ENCODE results near the gene SORBS2.

The SORBS2 gene

GRCh38 chr4:185846505-185847150 is 34.6 kb upstream of the SORBS2 start:
- TF ChIP-seq, protein P1, sequence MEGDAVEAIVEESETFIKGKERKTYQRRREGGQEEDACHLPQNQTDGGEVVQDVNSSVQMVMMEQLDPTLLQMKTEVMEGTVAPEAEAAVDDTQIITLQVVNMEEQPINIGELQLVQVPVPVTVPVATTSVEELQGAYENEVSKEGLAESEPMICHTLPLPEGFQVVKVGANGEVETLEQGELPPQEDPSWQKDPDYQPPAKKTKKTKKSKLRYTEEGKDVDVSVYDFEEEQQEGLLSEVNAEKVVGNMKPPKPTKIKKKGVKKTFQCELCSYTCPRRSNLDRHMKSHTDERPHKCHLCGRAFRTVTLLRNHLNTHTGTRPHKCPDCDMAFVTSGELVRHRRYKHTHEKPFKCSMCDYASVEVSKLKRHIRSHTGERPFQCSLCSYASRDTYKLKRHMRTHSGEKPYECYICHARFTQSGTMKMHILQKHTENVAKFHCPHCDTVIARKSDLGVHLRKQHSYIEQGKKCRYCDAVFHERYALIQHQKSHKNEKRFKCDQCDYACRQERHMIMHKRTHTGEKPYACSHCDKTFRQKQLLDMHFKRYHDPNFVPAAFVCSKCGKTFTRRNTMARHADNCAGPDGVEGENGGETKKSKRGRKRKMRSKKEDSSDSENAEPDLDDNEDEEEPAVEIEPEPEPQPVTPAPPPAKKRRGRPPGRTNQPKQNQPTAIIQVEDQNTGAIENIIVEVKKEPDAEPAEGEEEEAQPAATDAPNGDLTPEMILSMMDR (IDR thresholded peaks at IDR 0.05; ENCODE audit: low read depth, low read length, missing control alignments): no peak
- no peak overlapping the region for H3K4me3 ChIP-seq (ENCODE audit: low read depth, low read length)
- DNase-seq (ENCODE audit: low read depth): no peak

- TF ChIP-seq, protein P1 (IDR thresholded peaks at IDR 0.05; ENCODE audit: low read depth, low read length, missing control alignments): no peak
- no peak overlapping the region for H3K4me3 ChIP-seq (ENCODE audit: low read depth, low read length)
- DNase-seq (ENCODE audit: low read depth): no peak
Measured at GRCh38 chr4:185845966-185846365, 34.0 kb upstream of the SORBS2 start.

GRCh38 chr4:185841451-185841850 is 29.5 kb upstream of the SORBS2 start:
- H3K4me3 ChIP-seq (ENCODE audit: low read depth, low read length): no peak overlapping the region
- TF ChIP-seq, protein P1 (IDR thresholded peaks at IDR 0.05; ENCODE audit: low read depth, low read length, missing control alignments): no peak
- DNase-seq (ENCODE audit: low read depth): no peak

- DNase-seq (ENCODE audit: low read depth): no peak
- TF ChIP-seq, protein P1 (IDR thresholded peaks at IDR 0.05; ENCODE audit: low read depth, low read length, missing control alignments): no peak
- no peak overlapping the region for H3K4me3 ChIP-seq (ENCODE audit: low read depth, low read length)
Measured at GRCh38 chr4:185840953-185841352, 29.0 kb upstream of the SORBS2 start.

- no peak overlapping the region for H3K4me3 ChIP-seq (ENCODE audit: low read depth, low read length)
- TF ChIP-seq, protein P1 (IDR thresholded peaks at IDR 0.05; ENCODE audit: low read depth, low read length, missing control alignments): no peak
- no peak for DNase-seq (ENCODE audit: low read depth)
Measured at GRCh38 chr4:185840201-185840600, 28.2 kb upstream of the SORBS2 start.

DNA sequence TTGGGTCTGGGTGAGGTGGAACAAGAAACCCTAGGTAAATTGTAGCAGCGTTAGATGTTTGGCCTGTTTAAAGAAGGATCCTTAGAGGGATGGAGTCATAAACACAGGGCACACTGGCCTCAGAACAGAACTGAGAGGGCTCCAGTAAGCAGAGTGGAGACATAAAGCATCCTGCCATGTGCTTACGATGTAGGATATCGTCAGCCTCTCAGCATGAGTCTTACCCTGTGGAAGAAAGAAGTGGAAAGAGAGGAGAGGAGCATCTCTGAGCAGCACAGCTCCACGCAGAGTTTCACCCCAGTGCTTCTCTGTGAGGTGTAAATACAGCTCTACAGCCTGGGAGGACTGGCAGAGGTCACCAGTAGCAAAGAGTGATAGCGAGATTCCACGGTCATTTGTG is 27.8 kb upstream of the SORBS2 start:
- TF ChIP-seq, protein P1 (IDR thresholded peaks at IDR 0.05; ENCODE audit: low read depth, low read length, missing control alignments): no peak
- H3K4me3 ChIP-seq (ENCODE audit: low read depth, low read length): no peak overlapping the region
- DNase-seq (ENCODE audit: low read depth): no peak

GRCh38 chr4:185839194-185839712 is 27.3 kb upstream of the SORBS2 start:
- DNase-seq (ENCODE audit: low read depth): no peak
- TF ChIP-seq, protein P1 (IDR thresholded peaks at IDR 0.05; ENCODE audit: low read depth, low read length, missing control alignments): no peak
- no peak overlapping the region for H3K4me3 ChIP-seq (ENCODE audit: low read depth, low read length)
